Measurements from ENCODE around the gene HMCES.

The HMCES gene

GRCh38 chr3:129345281-129345680, 66.6 kb downstream of the HMCES start (continued):
- TF ChIP-seq, protein P1, sequence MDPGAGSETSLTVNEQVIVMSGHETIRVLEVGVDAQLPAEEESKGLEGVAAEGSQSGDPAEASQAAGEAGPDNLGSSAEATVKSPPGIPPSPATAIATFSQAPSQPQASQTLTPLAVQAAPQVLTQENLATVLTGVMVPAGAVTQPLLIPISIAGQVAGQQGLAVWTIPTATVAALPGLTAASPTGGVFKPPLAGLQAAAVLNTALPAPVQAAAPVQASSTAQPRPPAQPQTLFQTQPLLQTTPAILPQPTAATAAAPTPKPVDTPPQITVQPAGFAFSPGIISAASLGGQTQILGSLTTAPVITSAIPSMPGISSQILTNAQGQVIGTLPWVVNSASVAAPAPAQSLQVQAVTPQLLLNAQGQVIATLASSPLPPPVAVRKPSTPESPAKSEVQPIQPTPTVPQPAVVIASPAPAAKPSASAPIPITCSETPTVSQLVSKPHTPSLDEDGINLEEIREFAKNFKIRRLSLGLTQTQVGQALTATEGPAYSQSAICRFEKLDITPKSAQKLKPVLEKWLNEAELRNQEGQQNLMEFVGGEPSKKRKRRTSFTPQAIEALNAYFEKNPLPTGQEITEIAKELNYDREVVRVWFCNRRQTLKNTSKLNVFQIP (CRISPR knock-in tag; IDR thresholded peaks at IDR 0.05; ENCODE audit: borderline replicate concordance, low read depth), result no peak
- TF ChIP-seq RARB (CRISPR knock-in tag; IDR thresholded peaks at IDR 0.05) (no peak), GLIS3 (CRISPR knock-in tag; IDR thresholded peaks at IDR 0.05) (no peak), CSDC2 (CRISPR knock-in tag; IDR thresholded peaks at IDR 0.05) (no peak), ZFP30 (CRISPR knock-in tag; IDR thresholded peaks at IDR 0.05) (no peak), SNAI2 (CRISPR knock-in tag; IDR thresholded peaks at IDR 0.05) (no peak), BACH2 (CRISPR knock-in tag; IDR thresholded peaks at IDR 0.05; ENCODE audit: borderline replicate concordance) (no peak), CREB5 (CRISPR knock-in tag; IDR thresholded peaks at IDR 0.05; ENCODE audit: low read depth) (no peak)

DNA sequence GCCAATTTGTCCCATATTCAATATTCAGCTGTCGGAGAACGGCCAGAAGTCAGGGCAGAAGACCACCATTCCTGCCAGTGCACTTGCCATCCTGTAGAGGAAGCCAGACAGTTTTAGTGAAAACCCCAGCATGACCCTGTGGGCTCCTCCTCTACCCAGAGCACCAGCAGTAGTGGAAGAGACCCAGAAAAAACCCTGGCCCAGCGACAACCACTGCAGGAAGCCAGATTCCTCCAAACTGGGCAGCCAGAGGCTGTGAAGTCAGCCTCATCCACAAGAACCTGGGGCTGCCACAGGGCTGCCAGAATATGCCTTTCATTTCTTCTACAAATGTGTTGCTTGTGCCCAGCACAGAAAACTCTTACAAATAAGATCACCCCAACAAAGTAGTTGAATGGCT, 67.3 kb downstream of the HMCES start:
- no peak for ATAC-seq

More for the DNA sequence above, 67.3 kb downstream of the HMCES start:
- no peak for TF ChIP-seq RARB (CRISPR knock-in tag; IDR thresholded peaks at IDR 0.05)
- TF ChIP-seq ZNF565 (CRISPR knock-in tag; conservative IDR thresholded peaks at IDR 0.05; ENCODE audit: low read depth), result no peak
- no peak for TF ChIP-seq CREB5 (CRISPR knock-in tag; IDR thresholded peaks at IDR 0.05; ENCODE audit: low read depth)
- no peak for TF ChIP-seq ESRRG (CRISPR knock-in tag; IDR thresholded peaks at IDR 0.05)
- no peak for TF ChIP-seq OSR1 (CRISPR knock-in tag; IDR thresholded peaks at IDR 0.05)
- TF ChIP-seq TOX (CRISPR knock-in tag; IDR thresholded peaks at IDR 0.05; ENCODE audit: borderline replicate concordance), result no peak
- TF ChIP-seq, protein P2, sequence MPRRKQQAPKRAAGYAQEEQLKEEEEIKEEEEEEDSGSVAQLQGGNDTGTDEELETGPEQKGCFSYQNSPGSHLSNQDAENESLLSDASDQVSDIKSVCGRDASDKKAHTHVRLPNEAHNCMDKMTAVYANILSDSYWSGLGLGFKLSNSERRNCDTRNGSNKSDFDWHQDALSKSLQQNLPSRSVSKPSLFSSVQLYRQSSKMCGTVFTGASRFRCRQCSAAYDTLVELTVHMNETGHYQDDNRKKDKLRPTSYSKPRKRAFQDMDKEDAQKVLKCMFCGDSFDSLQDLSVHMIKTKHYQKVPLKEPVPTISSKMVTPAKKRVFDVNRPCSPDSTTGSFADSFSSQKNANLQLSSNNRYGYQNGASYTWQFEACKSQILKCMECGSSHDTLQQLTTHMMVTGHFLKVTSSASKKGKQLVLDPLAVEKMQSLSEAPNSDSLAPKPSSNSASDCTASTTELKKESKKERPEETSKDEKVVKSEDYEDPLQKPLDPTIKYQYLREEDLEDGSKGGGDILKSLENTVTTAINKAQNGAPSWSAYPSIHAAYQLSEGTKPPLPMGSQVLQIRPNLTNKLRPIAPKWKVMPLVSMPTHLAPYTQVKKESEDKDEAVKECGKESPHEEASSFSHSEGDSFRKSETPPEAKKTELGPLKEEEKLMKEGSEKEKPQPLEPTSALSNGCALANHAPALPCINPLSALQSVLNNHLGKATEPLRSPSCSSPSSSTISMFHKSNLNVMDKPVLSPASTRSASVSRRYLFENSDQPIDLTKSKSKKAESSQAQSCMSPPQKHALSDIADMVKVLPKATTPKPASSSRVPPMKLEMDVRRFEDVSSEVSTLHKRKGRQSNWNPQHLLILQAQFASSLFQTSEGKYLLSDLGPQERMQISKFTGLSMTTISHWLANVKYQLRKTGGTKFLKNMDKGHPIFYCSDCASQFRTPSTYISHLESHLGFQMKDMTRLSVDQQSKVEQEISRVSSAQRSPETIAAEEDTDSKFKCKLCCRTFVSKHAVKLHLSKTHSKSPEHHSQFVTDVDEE (CRISPR knock-in tag; IDR thresholded peaks at IDR 0.05), result no peak
- no peak for TF ChIP-seq ZNF8 (CRISPR knock-in tag; IDR thresholded peaks at IDR 0.05)
- TF ChIP-seq, protein P3, sequence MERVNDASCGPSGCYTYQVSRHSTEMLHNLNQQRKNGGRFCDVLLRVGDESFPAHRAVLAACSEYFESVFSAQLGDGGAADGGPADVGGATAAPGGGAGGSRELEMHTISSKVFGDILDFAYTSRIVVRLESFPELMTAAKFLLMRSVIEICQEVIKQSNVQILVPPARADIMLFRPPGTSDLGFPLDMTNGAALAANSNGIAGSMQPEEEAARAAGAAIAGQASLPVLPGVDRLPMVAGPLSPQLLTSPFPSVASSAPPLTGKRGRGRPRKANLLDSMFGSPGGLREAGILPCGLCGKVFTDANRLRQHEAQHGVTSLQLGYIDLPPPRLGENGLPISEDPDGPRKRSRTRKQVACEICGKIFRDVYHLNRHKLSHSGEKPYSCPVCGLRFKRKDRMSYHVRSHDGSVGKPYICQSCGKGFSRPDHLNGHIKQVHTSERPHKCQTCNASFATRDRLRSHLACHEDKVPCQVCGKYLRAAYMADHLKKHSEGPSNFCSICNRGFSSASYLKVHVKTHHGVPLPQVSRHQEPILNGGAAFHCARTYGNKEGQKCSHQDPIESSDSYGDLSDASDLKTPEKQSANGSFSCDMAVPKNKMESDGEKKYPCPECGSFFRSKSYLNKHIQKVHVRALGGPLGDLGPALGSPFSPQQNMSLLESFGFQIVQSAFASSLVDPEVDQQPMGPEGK (CRISPR knock-in tag; IDR thresholded peaks at IDR 0.05; ENCODE audit: borderline replicate concordance), result no peak
- no peak for TF ChIP-seq ZFP30 (CRISPR knock-in tag; IDR thresholded peaks at IDR 0.05)
- no peak for TF ChIP-seq ISL1 (CRISPR knock-in tag; IDR thresholded peaks at IDR 0.05)
- TF ChIP-seq TCF4 (CRISPR knock-in tag; IDR thresholded peaks at IDR 0.05; ENCODE audit: borderline replicate concordance), result no peak
- TF ChIP-seq ZNF70 (CRISPR knock-in tag; IDR thresholded peaks at IDR 0.05), result no peak
- TF ChIP-seq CSRNP3 (CRISPR knock-in tag; IDR thresholded peaks at IDR 0.05), result no peak
- no peak for TF ChIP-seq CSDC2 (CRISPR knock-in tag; IDR thresholded peaks at IDR 0.05)
- TF ChIP-seq ZFP3 (CRISPR knock-in tag; IDR thresholded peaks at IDR 0.05), result no peak
- TF ChIP-seq ARNTL (CRISPR knock-in tag; IDR thresholded peaks at IDR 0.05; ENCODE audit: borderline replicate concordance, low read depth), result no peak

All from SK-N-SH treated with all-trans-retinoic acid at 6 μM for 48 hours (cell line).